ENCODE results near the gene KCNV2. TPM values are rescaled to one million over a fixed set of nuclear protein-coding genes. Genes with fewer than 3 reads are reported as not detected.

KCNV2 gene
- total and polyA plus RNA-seq, 4 donors = 0.10 TPM; not detected in 3

DNA sequence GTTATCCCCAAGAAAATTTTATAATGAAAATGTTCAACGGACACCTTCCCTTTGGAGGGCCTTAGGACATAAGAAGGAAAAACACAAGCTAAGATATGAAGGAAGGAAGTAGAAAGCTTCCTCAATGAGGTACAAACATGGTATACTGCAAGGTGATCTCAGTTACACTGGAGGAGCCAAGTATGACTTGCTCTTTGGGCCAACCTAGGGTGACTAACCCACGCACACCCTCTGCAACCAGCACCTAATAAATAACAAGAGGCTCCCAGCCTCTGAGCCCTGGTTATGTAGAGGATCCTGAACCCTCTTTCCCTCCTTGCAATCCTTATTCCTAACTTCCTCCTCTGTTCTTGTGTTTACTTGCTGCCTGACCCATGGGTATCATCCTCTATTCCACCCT lies 38.3 kb upstream of the KCNV2 start:
- Histone ChIP-seq H3K4me1 (ENCODE audit: control insufficient read depth in 4 of 4, insufficient read depth in 4 of 4, low read length in 3 of 4) (no peaks in the 10 kb centered on the region), H3K9ac (ENCODE audit: low read depth in 1 of 2, low read length in 2 of 2) (no peak overlapping the region), H3K27ac (ENCODE audit: low read depth in 1 of 2, low read length in 2 of 2) (no peak overlapping the region), H3K36me3 (ENCODE audit: control insufficient read depth in 4 of 4, insufficient read depth in 3 of 4, low read depth in 1 of 4, low read length in 3 of 4) (no peaks in the 10 kb centered on the region), H3K27me3 (ENCODE audit: control insufficient read depth in 4 of 4, insufficient read depth in 4 of 4, low read length in 3 of 4) (no peaks in the 10 kb centered on the region), H3K9me3 (ENCODE audit: control insufficient read depth in 4 of 4, low read length in 3 of 4) (no peaks in the 10 kb centered on the region), H3K4me3 (ENCODE audit: low read depth in 1 of 3, low read length in 3 of 3) (no peak overlapping the region)
- no peak for TF ChIP-seq ATF3 (IDR thresholded peaks at IDR 0.05)
- no peak for TF ChIP-seq JUND (IDR thresholded peaks at IDR 0.05)
- no peak for TF ChIP-seq CTCF (IDR thresholded peaks at IDR 0.05; ENCODE audit: low read depth, low read length, missing input control)
- no peak for TF ChIP-seq RXRA (IDR thresholded peaks at IDR 0.05)
- no peak for TF ChIP-seq EGR1 (IDR thresholded peaks at IDR 0.05; ENCODE audit: low read depth in 2 of 2)
- TF ChIP-seq SP1 (IDR thresholded peaks at IDR 0.05) = no peak
- no peak for TF ChIP-seq TAF1 (conservative IDR thresholded peaks at IDR 0.05)
- TF ChIP-seq NR2F2 (IDR thresholded peaks at IDR 0.05) = no peak
- no peak for TF ChIP-seq REST (IDR thresholded peaks at IDR 0.05)
- TF ChIP-seq HNF4G (IDR thresholded peaks at IDR 0.05) = no peak
- no peak for TF ChIP-seq ZBTB33 (IDR thresholded peaks at IDR 0.05)
- TF ChIP-seq HNF4A (conservative IDR thresholded peaks at IDR 0.05) = no peak
- TF ChIP-seq MAX (IDR thresholded peaks at IDR 0.05) = no peak
- TF ChIP-seq FOXA2 (IDR thresholded peaks at IDR 0.05) = no peak
- no peak for TF ChIP-seq FOXA1 (IDR thresholded peaks at IDR 0.05)
- TF ChIP-seq YY1 (IDR thresholded peaks at IDR 0.05) = no peak
- TF ChIP-seq GABPA (IDR thresholded peaks at IDR 0.05 in 1 of 2, conservative IDR thresholded peaks at IDR 0.05 in 1 of 2) = no peak
- no peak for TF ChIP-seq RAD21 (IDR thresholded peaks at IDR 0.05)
- 90% methylated on average over 2 of the region's 2 CpGs for WGBS
- DNase-seq (ENCODE audit: low spot score) = no peak

All from liver (tissue), 9 donors.